Prostate gland (tissue), 2 donors: ENCODE data around the gene CFAP46.

Experiments
- POLR2A ChIP-seq: fragments of 450-650 bp; IDR thresholded peaks from one replicate; pipeline ENCODE4 v1.6.1; 2016; ENCODE audit warnings: antibody characterized with exemption, mild to moderate bottlenecking
- POLR2AphosphoS5 ChIP-seq: sonication (generic); formaldehyde crosslinking; IDR thresholded peaks from one replicate; pipeline ENCODE4 v1.6.1; 2017; ENCODE audit warnings: antibody characterized with exemption
- TF ChIP-seq, protein P1 (sequence below), 4 experiments: fragments of 200-600 bp in 2 of 4; fragments of 450-650 bp in 2 of 4; sonication (generic) in 2 of 4; IDR thresholded peaks; 1 replicate in 3 of 4; 2 replicates in 1 of 4; pipeline ENCODE4 v1.5.1; 2016 to 2019; ENCODE audit warnings: antibody characterized with exemption in 4 of 4, mild to moderate bottlenecking in 2 of 4, moderate library complexity in 2 of 4

DNA sequence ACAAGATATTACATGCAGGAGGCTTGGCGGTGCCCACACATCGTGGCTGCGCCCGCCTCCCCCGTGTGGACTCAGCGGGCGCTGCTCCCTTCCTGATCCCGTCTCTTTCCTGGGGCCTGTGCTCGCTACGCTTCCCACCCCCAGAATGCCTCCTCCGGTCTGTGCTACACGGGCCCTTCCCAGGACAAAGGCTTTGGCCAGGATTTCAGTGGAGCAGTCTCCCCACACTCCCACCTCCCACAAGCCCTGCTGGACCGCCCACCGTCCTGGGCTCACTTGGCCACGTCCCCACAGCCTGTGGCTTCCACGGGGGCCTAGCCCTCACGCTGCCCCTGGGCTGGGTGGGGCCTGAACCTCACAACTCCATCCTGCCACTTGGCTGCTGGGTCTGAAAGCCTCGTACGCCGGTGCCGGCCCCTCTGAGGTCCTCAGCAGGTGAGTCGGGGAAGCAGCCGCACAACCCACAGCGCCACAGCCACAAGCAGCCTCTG is 17.3 kb downstream of the CFAP46 start:
- TF ChIP-seq, protein P1, sequence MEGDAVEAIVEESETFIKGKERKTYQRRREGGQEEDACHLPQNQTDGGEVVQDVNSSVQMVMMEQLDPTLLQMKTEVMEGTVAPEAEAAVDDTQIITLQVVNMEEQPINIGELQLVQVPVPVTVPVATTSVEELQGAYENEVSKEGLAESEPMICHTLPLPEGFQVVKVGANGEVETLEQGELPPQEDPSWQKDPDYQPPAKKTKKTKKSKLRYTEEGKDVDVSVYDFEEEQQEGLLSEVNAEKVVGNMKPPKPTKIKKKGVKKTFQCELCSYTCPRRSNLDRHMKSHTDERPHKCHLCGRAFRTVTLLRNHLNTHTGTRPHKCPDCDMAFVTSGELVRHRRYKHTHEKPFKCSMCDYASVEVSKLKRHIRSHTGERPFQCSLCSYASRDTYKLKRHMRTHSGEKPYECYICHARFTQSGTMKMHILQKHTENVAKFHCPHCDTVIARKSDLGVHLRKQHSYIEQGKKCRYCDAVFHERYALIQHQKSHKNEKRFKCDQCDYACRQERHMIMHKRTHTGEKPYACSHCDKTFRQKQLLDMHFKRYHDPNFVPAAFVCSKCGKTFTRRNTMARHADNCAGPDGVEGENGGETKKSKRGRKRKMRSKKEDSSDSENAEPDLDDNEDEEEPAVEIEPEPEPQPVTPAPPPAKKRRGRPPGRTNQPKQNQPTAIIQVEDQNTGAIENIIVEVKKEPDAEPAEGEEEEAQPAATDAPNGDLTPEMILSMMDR (IDR thresholded peaks at IDR 0.05), result no peak
- TF ChIP-seq POLR2A (no peak), POLR2AphosphoS5 (no peak)
